OCI-LY3 (cell line): Measurements from ENCODE around the gene COG1.

ENCODE experiments used
- H2AFZ ChIP-seq: fragments of 200-600, 300-600 bp; shearing (Covaris generic); 2 replicates; pipeline ENCODE4 v1.6.0; 2014; ENCODE audit warnings: antibody characterized with exemption, low read depth, low read length
- H3K27ac ChIP-seq: fragments of 200-600, 300-600 bp; sonication (generic); 2 replicates; pipeline ENCODE4 v1.5.1; 2014; ENCODE audit warnings: mild to moderate bottlenecking, low read length, moderate library complexity, mixed read lengths
- H3K27me3 ChIP-seq: fragments of 200-600, 300-600 bp; sonication (generic); 2 replicates; pipeline ENCODE4 v1.6.1; 2014; ENCODE audit warnings: low read depth, low read length, mixed read lengths
- H3K36me3 ChIP-seq: fragments of 200-600, 300-600 bp; sonication (generic); replicated peaks from 2 replicates; pipeline ENCODE3; 2014; ENCODE audit warnings: low read depth, low read length, mixed read lengths
- H3K4me1 ChIP-seq: fragments of 300-600, 200-600 bp; sonication (generic); 2 replicates; pipeline ENCODE4 v1.6.1; 2014; ENCODE audit warnings: low read length, mixed read lengths
- H3K4me2 ChIP-seq: fragments of 200-600, 300-600 bp; sonication (generic); 2 replicates; pipeline ENCODE4 v1.6.1; 2014; ENCODE audit warnings: low read length, mixed read lengths
- H3K4me3 ChIP-seq: fragments of 300-600, 200-600 bp; sonication (generic); 2 replicates; pipeline ENCODE4 v1.5.1; 2014; ENCODE audit warnings: antibody characterized with exemption, mild to moderate bottlenecking, low read length, moderate library complexity
- H3K79me2 ChIP-seq: fragments of 300-600, 200-600 bp; shearing (Covaris generic); 2 replicates; pipeline ENCODE4 v1.6.1; 2014; ENCODE audit warnings: mild to moderate bottlenecking, low read length, mixed read lengths
- H3K9ac ChIP-seq: fragments of 300-600, 200-600 bp; shearing (Covaris generic); 2 replicates; pipeline ENCODE4 v1.6.0; 2014; ENCODE audit warnings: mild to moderate bottlenecking, low read length, moderate library complexity
- H3K9me3 ChIP-seq: fragments of 200-600, 300-600 bp; shearing (Covaris generic); 2 replicates; pipeline ENCODE4 v1.6.1; 2014; ENCODE audit warnings: low read length, mixed read lengths; ENCODE audit not compliant: insufficient read depth
- H4K20me1 ChIP-seq: fragments of 200-600, 300-600 bp; sonication (generic); 2 replicates; pipeline ENCODE4 v1.6.1; 2016; ENCODE audit warnings: low read length, mixed read lengths; ENCODE audit not compliant: insufficient read depth
- EZH2phosphoT487 ChIP-seq: fragments of 200-600 bp; shearing (Covaris generic); IDR thresholded peaks from 2 replicates; pipeline ENCODE4 v1.6.1; 2018; ENCODE audit warnings: antibody characterized with exemption, mixed run types, low read depth
- TF ChIP-seq, protein P1 (sequence below): fragments of 200-600, 300-600 bp; sonication (generic); IDR thresholded peaks from 2 replicates; pipeline ENCODE4 v1.5.1; 2014; ENCODE audit warnings: antibody characterized with exemption, low read length, low read depth

Gene COG1

GRCh38 chr17:73231841-73232586 lies 39.2 kb downstream of the COG1 start:
- H3K9me3 ChIP-seq = no peaks in the 10 kb centered on the region
- H3K27me3 ChIP-seq = no peaks in the 10 kb centered on the region
- H3K36me3 ChIP-seq = peaks cover 18% of the 10 kb centered on the region
- H3K4me3 ChIP-seq = peak overlapping the region; percentile 98
- H3K4me2 ChIP-seq = peak overlapping the region; percentile 100
- peak overlapping the region; percentile 47; the same call in 1 of the 2 replicates for H2AFZ ChIP-seq
- H3K79me2 ChIP-seq = peaks cover 63% of the 10 kb centered on the region
- H3K9ac ChIP-seq = peak overlapping the region; percentile 87
- peaks cover 30% of the 10 kb centered on the region for H3K4me1 ChIP-seq
- peaks cover 38% of the 10 kb centered on the region for H4K20me1 ChIP-seq
- no peak for TF ChIP-seq EZH2phosphoT487
- TF ChIP-seq, protein P1, sequence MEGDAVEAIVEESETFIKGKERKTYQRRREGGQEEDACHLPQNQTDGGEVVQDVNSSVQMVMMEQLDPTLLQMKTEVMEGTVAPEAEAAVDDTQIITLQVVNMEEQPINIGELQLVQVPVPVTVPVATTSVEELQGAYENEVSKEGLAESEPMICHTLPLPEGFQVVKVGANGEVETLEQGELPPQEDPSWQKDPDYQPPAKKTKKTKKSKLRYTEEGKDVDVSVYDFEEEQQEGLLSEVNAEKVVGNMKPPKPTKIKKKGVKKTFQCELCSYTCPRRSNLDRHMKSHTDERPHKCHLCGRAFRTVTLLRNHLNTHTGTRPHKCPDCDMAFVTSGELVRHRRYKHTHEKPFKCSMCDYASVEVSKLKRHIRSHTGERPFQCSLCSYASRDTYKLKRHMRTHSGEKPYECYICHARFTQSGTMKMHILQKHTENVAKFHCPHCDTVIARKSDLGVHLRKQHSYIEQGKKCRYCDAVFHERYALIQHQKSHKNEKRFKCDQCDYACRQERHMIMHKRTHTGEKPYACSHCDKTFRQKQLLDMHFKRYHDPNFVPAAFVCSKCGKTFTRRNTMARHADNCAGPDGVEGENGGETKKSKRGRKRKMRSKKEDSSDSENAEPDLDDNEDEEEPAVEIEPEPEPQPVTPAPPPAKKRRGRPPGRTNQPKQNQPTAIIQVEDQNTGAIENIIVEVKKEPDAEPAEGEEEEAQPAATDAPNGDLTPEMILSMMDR = no peak; the same call in 1 of the 2 replicates
- peak overlapping the region; percentile 52 for H3K27ac ChIP-seq

- Histone ChIP-seq H3K9me3 (no peaks in the 10 kb centered on the region), H3K27ac (peak overlapping the region; percentile 52), H3K4me1 (peaks cover 23% of the 10 kb centered on the region), H3K4me2 (peak overlapping the region; percentile 100), H3K79me2 (peaks cover 58% of the 10 kb centered on the region), H3K36me3 (peaks cover 22% of the 10 kb centered on the region), H2AFZ (peak overlapping the region; percentile 47; the same call in 1 of the 2 replicates), H3K9ac (peak overlapping the region; percentile 87), H3K27me3 (no peaks in the 10 kb centered on the region), H4K20me1 (peaks cover 32% of the 10 kb centered on the region), H3K4me3 (peak overlapping the region; percentile 98)
- no peak for TF ChIP-seq EZH2phosphoT487
- TF ChIP-seq, protein P1 = no peak
Observed at GRCh38 chr17:73232587-73233373, 39.9 kb downstream of the COG1 start.

GRCh38 chr17:73234736-73235135 lies 41.9 kb downstream of the COG1 start:
- TF ChIP-seq, protein P1 = no peak
- TF ChIP-seq EZH2phosphoT487 = no peak
- Histone ChIP-seq H3K79me2 (peaks cover 40% of the 10 kb centered on the region), H3K27me3 (no peaks in the 10 kb centered on the region), H4K20me1 (peaks cover 15% of the 10 kb centered on the region; the same call in 1 of the 2 replicates), H3K9ac (no peak overlapping the region), H3K4me1 (peaks cover 12% of the 10 kb centered on the region), H3K9me3 (no peaks in the 10 kb centered on the region), H3K36me3 (peaks cover 26% of the 10 kb centered on the region), H2AFZ (no peak overlapping the region), H3K4me3 (no peak overlapping the region), H3K4me2 (no peak overlapping the region), H3K27ac (no peak overlapping the region)

DNA sequence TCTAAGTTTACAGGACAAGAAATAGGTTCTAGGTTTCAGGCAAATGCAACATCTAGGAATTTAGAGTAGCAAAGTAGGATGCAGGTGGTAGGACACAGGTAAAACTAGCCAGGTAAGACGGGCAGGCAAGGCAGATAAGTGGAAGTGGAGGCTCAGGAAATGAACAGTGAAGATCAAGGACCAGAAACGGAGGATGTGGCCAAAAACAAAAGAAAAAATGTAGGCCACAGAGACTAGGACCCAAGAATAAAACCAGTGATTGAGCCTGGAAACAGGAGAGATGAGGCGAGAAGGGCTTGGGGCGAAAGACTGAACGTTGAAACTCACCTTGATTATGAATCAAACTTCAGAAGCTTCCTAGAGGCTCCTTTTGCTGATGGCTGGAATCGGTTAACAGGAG lies 44.9 kb downstream of the COG1 start:
- Histone ChIP-seq H3K4me1 (peaks cover 4% of the 10 kb centered on the region; the same call in 1 of the 2 replicates), H3K4me2 (no peak overlapping the region), H3K79me2 (peaks cover 14% of the 10 kb centered on the region), H3K27me3 (no peaks in the 10 kb centered on the region), H3K4me3 (no peak overlapping the region), H3K9ac (no peak overlapping the region), H2AFZ (no peak overlapping the region), H3K27ac (no peak overlapping the region), H4K20me1 (no peaks in the 10 kb centered on the region), H3K36me3 (peaks cover 33% of the 10 kb centered on the region), H3K9me3 (no peaks in the 10 kb centered on the region)
- no peak for TF ChIP-seq EZH2phosphoT487
- TF ChIP-seq, protein P1 = no peak
